Peyer's patch (tissue), 4 donors: Measurements from ENCODE around the gene DMGDH. TPM values are rescaled to one million over a fixed set of nuclear protein-coding genes. Genes with fewer than 3 reads are reported as not detected.

Experiments
- DNase-seq, 3 donors: peaks; one replicate each; pipeline ENCODE4 v3.0.0-alpha.2; 2017 to 2019
- H3K27ac ChIP-seq, 4 donors: fragments of 200-600 bp; sonication (generic); one replicate each; pipeline ENCODE4 v1.5.1; 2016 to 2019
- H3K27me3 ChIP-seq, 2 donors: fragments of 200-600 bp; sonication (generic); one replicate each; pipeline ENCODE4 v1.5.1; 2019
- H3K36me3 ChIP-seq, 3 donors: fragments of 200-600 bp; sonication (generic); one replicate each; pipeline ENCODE4 v1.5.1; 2016 to 2019
- H3K4me1 ChIP-seq, 4 donors: fragments of 200-600 bp; sonication (generic); one replicate each; pipeline ENCODE4 v1.5.1; 2016 to 2019
- H3K4me3 ChIP-seq, 4 donors: fragments of 200-600 bp; sonication (generic); 1 replicate in 3 of 4; 2 replicates in 1 of 4; pipeline ENCODE4 v1.5.1; 2016 to 2019; ENCODE audit warnings: mild to moderate bottlenecking in 1 of 4
- H3K9me3 ChIP-seq, 4 donors: fragments of 200-600 bp; sonication (generic); one replicate each; pipeline ENCODE4 v1.5.1; 2016 to 2019; ENCODE audit warnings: mild to moderate bottlenecking in 1 of 4
- CTCF ChIP-seq, 6 experiments: fragments of 450-650 bp in 4 of 6; fragments of 200-600 bp in 2 of 6; sonication (generic) in 1 of 6; IDR thresholded peaks; one replicate each; pipeline ENCODE4 v1.5.1; 2017 to 2019; ENCODE audit warnings: antibody characterized with exemption in 6 of 6, mild to moderate bottlenecking in 3 of 6, moderate library complexity in 1 of 6
- POLR2A ChIP-seq, 2 donors: fragments of 450-650 bp; IDR thresholded peaks; one replicate each; pipeline ENCODE4 v1.5.1; 2017; ENCODE audit warnings: antibody characterized with exemption in 2 of 2, mild to moderate bottlenecking in 2 of 2, moderate library complexity in 2 of 2
- total RNA-seq, 4 donors: library from RNA; depleted of rRNA; stranded (reverse); fragments of >200 nt; gene quantifications; one replicate each; pipeline ENCODE4 v1.1.0, GENCODE V29; 2016

Gene DMGDH
- total RNA-seq, 4 donors from 2014 or later = 0.94 to 1.9 TPM; not detected in 2

DNA sequence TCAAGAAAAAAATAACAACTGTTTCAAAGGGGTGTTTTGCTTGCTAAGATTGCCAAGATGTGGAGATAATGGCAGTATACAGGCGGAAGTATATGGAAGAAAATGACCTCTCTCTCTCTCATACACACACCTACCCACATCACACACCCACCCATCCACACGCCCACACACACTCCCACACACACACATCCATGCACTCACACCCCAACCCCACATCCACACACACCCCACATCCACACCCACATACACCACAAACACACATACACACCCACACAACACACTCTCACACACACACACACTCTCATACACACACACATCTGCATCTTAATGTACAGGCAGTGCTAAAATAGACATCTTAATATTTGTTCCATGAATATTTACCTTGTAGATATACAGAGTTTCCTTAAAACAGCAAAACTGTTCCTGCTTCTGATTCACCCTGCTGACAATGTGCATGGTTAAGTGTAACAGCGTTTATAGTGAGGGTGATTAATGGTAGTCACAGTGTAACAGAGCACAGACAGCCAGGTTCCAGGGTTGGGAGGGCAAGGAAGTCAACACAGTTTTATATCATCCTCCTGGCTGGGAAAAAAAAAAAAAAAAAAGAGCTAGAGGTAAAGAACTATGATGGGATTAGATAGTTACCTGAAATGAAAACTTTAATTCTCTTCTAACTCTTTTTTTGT lies 8.3 kb upstream of the DMGDH start:
- TF ChIP-seq POLR2A (IDR thresholded peaks at IDR 0.05) (no peak), CTCF (IDR thresholded peaks at IDR 0.05) (no peak)

GRCh38 chr5:79076819-79077218 lies 7.3 kb upstream of the DMGDH start:
- Histone ChIP-seq H3K4me3 (no peak overlapping the region), H3K27ac (peak overlapping the region in 1 of 4 donors; percentile 22), H3K36me3 (no peaks in the 10 kb centered on the region), H3K27me3 (no peaks in the 10 kb centered on the region), H3K9me3 (no peaks in the 10 kb centered on the region), H3K4me1 (no peaks in the 10 kb centered on the region)
- DNase-seq = no peak
- TF ChIP-seq POLR2A (IDR thresholded peaks at IDR 0.05) (no peak), CTCF (IDR thresholded peaks at IDR 0.05) (no peak)

More for the DNA sequence above, 8.3 kb upstream of the DMGDH start:
- H3K27ac ChIP-seq = no peak overlapping the region
- no peaks in the 10 kb centered on the region for H3K27me3 ChIP-seq
- no peak overlapping the region for H3K4me3 ChIP-seq
- H3K4me1 ChIP-seq = no peaks in the 10 kb centered on the region
- no peaks in the 10 kb centered on the region for H3K36me3 ChIP-seq
- no peaks in the 10 kb centered on the region for H3K9me3 ChIP-seq
- DNase-seq = no peak

DNA sequence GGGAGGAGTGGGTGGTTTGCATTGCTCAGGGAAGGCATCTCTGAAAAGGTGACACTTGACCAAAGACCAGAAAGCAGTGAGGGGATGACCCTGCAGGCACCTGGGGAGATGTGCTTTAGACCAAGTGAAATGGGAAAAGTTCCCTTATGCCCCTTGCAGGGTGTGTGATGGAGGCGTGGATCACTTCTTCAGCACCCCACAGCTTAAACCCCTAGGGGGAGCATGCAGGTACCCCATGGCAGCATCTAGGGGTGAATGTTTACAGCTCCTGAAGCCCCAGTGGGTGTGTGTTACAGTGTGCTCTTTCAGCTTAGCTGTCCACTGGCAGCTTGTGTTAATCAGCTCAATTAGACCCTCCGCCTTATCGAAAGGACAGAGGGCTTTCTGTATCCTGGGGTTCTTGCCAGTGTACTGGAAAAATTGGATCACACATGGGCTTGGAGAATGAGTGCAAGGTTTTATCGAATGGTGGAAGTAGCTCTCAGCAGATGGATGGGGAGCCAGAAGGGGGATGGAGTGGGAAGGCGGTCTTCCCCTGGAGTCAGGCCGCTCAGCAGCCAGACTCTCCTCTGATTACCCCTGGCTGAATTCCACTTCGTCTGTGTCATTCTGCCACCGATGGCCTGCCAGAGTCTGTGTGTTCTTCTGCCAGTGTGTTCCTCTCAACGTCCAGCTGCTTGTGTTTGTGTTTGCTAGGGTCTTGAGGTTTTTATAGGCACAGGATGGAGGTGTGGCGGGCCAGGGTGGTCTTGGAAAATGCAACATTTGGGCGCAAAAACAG lies 6.4 kb upstream of the DMGDH start:
- H3K27ac ChIP-seq = no peak overlapping the region
- TF ChIP-seq POLR2A (IDR thresholded peaks at IDR 0.05) = no peak
- TF ChIP-seq CTCF (IDR thresholded peaks at IDR 0.05) = no peak

GRCh38 chr5:79074641-79075040 lies 5.2 kb upstream of the DMGDH start:
- no peak overlapping the region for H3K27ac ChIP-seq
- no peak for TF ChIP-seq CTCF (IDR thresholded peaks at IDR 0.05)
- no peak for TF ChIP-seq POLR2A (IDR thresholded peaks at IDR 0.05)
- no peaks in the 10 kb centered on the region for H3K4me1 ChIP-seq
- H3K9me3 ChIP-seq = no peaks in the 10 kb centered on the region
- H3K36me3 ChIP-seq = no peaks in the 10 kb centered on the region
- no peak overlapping the region for H3K4me3 ChIP-seq
- no peak for DNase-seq
- no peaks in the 10 kb centered on the region for H3K27me3 ChIP-seq

More for the DNA sequence above, 6.4 kb upstream of the DMGDH start:
- Histone ChIP-seq H3K4me3 (no peak overlapping the region), H3K36me3 (no peaks in the 10 kb centered on the region), H3K27me3 (no peaks in the 10 kb centered on the region), H3K4me1 (no peaks in the 10 kb centered on the region), H3K9me3 (no peaks in the 10 kb centered on the region)
- no peak for DNase-seq

DNA sequence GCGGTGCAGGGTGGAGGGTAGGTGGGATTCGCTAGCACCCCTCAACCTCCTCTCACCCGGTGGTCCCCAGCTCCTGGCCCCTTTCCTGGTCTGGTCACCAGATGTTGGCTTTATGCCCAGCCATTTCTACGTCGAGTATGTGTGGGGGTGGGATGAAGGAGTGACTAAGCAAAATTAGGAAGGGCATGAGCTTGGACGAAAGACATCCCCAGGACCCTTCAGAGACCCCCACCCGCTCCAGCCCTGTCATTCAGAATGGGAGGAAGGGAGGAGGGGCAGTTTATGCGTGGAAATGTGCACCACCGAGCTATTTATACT lies 835 bp upstream of the DMGDH start:
- Histone ChIP-seq H3K36me3 (no peaks in the 10 kb centered on the region), H3K4me3 (peak overlapping the region in 2 of 4 donors; percentile 40 to 45), H3K27ac (peak overlapping the region in 1 of 4 donors; percentile 60), H3K27me3 (no peaks in the 10 kb centered on the region), H3K9me3 (no peaks in the 10 kb centered on the region), H3K4me1 (no peaks in the 10 kb centered on the region)
- DNase-seq = no peak
- TF ChIP-seq CTCF (IDR thresholded peaks at IDR 0.05) (no peak), POLR2A (IDR thresholded peaks at IDR 0.05) (no peak)
